HG02973 (cell line): Measurements from ENCODE around the gene EIF4G3.

ENCODE experiments used
- ATAC-seq: cut with Tn5 transposase; IDR thresholded peaks from one replicate; pipeline ENCODE4 v1.9.1; 2021; ENCODE audit warnings: moderate library complexity; ENCODE audit not compliant: unreplicated experiment

The EIF4G3 gene

DNA sequence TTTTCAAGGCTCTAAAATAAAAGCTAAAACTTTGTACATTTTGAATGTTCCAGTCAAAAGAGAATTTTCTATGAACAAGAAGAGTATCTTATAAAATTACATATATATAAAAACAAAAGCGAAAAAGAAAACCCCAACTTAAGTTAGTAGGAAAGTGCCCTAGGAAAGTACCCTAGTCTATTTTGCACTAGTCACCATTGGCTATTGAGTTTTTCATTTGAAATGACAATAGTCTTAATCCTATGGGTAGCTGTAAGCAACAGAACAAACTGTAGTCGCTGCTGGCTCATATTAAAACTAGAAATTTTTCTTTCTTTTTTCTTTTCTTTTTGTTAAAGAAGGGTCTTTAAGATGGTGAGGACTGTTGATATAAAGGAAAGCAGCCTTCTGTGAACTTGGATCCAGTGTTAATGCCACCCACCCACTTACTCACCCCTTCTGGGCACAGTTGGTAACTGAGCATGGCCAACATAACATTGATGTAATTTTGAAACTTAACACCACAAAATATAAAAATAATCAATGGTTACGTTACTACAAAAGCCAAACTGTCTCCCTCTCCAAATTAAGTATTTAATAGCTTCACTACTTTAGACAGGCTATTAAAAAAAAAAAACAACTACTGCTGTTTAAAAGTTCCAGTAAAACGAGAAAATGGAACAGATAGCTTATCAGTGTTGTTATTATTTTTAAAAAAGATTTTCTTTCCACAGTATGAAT, 177.0 kb downstream of the EIF4G3 start:
- ATAC-seq, result no peak

DNA sequence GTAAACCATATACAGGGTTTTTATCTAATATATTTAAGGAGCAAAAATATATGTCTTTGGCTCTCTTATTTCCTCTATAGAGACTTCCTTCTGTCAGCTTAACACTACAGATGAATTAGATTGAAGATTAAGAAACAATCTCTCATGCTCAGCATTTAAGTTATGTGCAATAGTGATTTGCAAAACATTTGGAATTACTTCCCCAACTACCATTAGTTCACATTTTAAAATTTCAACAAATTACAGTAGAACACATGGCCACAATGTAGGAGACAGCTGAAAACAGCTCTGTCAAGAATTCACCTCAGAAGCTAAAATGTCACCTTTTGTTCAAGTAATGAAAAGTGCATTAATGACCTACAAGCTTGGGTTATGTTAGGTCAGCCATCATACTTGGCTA, 177.9 kb downstream of the EIF4G3 start:
- ATAC-seq, result no peak

DNA sequence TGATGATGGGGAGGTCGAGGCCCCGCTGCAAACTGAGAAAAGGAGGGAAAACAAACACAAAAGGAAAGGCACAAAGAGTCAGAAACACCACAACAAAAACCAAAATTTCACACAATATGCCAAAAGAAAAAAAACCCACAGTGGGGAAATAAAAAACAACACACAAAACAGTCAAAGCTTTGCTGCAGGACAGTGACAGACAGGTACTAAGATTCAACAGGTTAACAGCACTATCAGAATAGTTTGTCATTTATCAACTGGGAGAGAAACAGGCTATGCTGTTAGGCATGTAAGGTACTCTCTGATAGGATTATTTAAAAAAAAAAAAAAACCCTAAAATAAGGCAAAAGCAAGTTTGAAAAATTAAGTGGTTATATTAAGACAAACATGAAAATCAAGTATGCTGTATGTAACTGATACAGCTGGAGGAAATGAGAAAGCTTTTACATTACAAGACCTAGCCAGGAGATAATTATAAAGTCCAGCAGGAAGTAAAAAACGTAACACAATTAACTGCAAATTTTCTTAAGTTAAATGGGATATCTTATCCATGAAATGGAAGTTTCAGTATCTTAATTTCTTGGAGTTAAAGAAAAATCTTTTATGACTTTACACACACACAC, 179.0 kb downstream of the EIF4G3 start:
- ATAC-seq, result no peak

DNA sequence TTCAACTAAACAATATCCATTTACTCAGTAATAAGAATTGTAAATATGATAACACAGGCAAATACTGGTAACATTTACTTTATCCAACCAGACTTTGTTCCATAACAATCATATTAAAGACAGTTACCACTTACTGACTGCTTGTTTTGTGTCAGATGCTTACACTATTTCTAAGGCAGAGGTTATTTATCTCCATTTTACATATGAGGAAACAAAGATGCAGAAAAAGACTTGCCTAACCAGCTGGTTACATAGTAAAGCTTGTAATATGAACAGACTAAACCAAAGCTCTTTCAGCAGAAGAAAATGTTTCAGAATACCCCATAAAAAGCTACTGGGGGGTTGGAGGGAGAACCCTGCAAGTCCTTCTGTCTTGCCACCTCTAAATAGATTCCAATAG, 180.1 kb downstream of the EIF4G3 start:
- ATAC-seq, result no peak

DNA sequence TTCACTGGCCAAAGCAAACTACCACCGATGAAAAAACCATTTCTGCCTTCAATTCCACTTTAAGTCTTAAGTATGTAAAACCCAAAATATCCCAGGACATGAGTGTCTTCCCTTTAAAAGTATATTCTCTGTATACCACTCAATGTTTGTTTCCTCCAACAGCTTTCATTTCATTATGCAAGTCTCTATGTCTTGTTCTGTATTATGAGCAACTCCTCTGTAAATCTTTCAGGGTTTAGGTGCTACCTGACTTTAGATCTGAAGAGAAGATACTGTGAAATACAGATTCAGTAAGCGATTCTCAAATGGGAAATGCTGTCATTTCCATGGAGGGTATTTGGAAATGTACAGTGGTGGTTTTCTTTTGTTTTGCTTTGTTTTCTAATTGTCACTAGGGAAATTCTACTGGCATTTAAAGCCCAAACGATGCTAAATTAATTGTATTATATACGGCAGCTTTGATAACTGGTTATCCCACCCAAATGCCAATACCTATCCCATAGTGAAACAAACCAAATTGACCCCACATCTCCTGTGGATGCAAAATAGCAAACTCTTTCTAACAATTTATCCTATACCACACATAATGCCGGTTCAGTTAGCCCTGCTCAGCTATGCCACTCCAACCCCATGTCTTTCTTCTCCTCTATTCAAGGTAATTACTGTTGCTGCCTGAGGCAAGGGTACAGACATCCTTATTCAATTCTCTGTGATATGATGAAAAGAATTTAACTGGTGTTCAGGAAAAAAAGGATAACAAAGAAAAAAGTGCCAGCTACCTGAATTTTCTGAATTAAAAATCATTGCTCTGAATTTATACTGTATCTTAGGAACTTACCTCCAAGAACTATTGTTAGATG, 182.8 kb downstream of the EIF4G3 start:
- ATAC-seq, result no peak

DNA sequence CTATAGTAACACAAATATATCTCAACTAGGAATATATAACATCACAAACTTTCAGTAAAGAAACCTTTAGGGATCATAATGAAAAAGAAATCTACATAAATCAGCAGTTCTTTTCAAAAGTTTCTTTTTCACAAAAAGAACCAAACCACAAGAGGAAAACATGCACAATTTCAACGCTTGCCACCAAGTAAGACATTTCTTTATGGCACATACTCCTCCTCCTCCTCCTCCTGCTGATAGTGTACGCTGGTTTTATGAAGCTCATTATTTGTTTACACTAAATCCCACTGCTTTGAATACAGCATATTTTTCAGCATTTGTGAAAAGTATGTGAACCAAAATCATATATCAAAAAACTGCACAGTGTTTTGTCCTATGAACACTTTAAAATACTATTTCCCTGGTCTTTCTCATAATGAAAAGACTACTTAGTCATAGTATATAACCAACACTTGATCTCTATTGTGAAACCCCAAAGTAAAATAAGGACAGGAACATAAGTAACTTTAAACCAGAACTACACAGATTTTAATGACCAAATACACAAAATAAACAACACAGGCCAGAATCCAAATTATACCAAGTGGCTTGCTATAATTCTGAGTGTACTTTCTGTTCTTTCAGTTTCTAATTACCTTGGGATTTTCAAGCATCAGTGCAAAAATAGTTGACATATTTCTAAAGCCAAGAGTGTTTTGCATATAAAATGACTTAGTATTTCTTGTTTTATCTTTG, 184.2 kb downstream of the EIF4G3 start:
- ATAC-seq, result no peak

DNA sequence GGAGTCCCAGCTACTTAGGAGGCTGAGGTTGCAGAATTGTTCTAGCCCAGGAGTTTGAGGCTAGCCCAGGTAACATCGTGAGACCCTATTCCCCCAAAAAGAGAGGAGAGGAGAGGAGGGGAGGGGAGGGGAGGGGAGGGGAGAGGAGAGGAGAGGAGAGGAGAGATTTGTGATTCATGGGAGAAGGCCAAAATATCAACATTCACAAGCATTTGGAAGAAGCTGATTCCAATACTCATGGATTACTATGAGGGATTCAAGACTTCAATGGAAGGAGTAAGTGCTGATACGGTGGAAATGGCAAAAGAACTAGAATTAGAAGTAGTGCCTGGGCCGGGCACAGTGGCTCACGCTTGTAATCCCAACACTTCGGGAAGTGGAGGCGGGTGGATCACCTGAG, 187.8 kb downstream of the EIF4G3 start:
- no peak for ATAC-seq

DNA sequence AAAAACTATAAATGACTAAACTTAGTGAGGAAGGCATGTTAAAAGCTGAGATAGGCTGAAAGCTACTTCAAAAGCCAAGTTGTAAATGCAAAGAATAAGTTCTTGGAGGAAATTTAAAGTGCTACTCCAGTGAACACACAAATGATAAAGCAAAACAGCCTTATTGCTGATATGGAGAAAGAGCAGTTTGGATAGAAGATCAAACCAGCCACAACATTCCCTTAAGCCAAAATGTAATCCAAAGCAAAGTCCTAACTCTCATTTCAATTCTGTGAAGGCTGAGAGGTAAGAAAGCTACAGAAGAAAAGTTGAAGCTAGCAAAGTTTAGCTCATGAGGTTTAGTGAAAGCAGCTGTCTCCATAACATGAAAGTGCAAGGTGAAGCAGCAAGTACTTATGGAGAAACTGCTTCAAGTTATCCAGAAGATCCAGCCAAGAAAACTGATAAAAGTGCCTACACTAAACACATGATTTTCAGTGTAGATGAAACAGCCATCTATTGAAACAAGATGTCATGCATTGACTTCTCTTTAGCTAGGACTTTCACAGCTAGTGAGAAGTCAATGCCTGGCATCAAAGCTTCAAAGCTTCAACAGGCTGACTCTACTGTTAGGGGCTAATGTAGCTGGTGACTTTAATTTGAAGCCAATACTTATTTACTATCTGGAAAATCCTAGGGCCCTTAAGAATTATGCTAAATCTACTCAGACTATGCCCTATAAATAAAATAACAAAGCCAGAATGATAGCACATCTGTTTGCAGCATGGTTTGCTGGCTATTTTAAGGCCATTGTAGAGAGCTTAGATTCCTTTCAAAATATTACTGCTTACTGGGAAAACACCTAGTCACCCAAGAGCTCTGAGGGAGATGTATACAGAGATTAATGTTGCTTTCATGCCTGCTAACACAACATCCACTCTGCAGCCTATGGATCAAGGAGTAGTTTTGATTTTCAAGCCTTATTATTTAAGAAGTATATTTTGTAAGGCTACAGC, 188.6 kb downstream of the EIF4G3 start:
- no peak for ATAC-seq

DNA sequence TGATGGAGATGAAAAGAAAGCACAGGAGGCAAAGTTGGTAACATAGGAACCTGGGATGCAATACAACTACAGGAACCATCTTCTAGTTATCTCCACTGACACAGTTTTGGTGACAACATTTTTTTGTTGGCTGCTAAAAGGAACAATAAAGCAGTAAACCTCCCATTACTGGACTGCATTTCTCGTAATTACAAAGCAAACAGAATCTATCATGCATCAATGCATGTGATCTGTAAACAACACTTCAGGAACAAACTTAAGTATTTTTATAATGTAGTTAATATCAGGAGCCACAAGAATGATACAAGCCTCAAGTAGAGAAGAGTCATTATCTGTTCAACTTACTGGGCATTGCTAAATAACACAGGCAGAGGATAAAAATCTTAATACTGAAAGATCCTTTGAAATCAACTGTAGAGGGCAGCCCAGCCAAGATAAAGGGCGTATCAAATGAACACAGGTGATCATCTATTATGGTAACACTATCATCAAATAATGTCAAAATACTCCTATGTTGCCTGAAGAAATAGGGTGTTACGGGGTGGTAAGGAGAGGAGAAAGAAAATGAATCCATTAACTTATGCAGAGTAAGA, 193.3 kb downstream of the EIF4G3 start:
- ATAC-seq, result no peak

DNA sequence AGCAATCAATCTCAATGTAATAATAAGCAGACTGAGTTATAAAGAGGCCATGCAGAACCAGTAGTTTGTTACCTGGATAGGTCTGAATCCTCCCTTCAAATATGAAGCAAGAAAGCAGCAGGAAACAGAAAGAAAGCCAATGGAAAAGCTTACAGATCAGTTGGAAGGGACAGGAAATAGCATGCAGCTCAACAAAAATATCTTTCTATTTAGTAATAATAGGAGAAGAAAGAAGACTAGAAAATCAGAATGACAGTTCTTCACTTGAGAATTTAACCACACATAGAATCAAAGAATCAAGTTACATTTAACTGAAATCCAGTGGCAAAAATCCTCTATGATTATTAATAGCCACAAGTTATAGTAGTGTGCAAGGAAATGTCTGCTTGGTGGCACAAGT, 194.4 kb downstream of the EIF4G3 start:
- no peak for ATAC-seq

DNA sequence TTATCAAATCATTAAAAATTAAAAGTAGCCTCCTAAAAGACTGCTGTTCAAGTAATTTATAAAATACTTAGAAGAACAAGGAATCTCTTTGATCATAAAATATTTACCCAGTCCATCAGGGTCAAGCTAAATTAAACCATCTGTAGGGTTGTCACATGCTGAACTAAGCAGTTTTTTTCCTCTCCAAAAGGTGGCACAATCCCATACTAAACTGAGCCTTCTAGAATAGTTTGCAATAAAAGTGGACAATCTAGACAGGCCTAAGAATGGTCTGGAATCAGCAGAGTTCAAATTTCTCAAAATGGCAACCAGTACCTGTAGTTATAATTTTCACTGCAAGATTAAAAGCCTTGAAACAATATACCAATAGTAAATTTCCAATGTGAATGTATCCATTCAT, 194.8 kb downstream of the EIF4G3 start:
- ATAC-seq, result no peak

DNA sequence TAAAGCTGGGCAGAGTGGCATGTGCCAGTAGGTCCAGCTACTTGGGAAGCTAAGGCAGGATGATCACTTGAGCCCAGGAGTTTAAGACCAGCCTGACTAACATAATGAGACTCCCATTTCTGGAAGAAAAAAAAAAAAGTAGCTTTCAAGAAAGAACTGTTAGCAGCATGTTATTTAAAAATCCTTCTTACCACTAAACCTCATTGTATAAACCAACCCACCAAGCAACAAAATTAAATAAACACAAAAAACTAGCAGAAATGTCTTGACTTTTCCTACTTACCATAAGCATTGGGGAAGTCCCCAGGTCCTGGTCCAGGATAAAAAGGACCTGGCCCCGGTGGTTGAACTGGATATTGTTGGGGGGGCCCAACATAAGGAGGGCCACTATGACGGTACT, 196.6 kb downstream of the EIF4G3 start:
- no peak for ATAC-seq

DNA sequence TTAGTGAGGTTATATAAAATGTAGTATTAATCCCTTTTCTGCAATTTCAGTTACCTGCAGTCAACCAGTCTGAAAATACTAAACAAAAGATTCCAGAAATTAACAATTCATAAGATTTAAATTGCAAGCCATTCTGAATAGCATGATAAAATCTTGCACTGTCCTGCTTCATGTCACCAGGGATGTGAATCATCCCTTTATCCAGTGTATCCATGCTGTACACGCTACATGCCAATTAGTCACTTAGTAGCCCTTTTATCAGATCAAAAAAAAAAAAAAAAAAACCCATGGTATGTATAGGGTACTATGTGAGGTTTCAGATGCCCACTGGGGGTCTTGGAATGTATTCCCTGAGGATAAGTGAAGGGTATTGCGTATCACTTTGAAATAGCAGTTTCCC, 198.3 kb downstream of the EIF4G3 start:
- no peak for ATAC-seq

DNA sequence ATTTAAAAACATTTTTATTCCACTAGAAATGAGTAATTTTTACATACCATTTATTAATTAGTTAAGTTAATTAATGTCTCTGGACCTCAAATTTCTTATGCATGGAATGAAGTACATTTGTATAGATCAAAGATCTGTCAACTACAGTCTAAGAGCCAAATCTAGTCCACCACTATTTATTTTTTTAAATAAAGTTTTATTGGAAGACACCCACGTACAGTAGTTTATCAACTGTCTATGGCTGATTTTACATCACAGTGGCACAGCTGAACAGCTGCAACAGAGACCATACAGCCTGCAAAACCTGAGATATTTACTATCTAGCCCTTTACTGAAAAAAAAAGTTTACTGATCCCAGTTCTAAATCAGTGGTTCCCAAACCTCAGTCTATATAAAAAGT, 201.0 kb downstream of the EIF4G3 start:
- no peak for ATAC-seq

DNA sequence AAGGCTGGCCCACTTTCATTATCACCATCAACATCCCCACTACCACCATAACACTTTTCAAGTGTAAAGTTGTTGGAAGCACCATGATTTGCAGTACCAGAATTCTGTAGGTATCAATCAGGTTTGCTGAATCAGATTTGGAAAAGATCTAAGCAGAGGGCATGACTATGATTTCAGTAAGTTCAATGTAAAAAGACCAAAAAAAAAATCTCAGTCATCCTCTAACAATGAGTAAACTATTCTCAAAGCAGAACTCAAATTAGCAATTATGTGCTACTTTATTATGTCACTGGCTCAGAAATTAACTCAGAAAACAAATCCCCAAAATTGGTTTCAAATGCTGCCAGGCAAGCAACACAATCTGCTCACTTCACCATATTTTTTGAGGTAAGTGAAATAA, 201.7 kb downstream of the EIF4G3 start:
- no peak for ATAC-seq

DNA sequence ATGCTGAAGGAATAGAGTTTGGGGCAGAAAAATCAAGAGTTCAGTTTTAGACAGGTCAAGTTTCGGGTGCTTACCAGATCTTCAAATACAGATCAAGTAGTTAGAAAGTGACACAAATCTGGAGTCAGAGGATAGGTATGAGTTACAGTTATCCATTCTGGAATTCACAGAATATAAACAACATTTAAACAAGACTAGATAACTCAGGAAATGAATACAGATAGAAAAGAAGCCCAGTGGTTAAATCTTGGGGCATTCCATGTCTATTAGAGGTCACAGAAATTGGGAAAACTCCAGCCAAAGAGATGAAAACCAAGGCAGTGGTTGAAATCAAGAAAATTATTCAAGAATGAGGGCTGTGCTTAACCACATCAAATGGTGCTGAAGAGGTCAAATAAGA, 202.6 kb downstream of the EIF4G3 start:
- ATAC-seq, result no peak

DNA sequence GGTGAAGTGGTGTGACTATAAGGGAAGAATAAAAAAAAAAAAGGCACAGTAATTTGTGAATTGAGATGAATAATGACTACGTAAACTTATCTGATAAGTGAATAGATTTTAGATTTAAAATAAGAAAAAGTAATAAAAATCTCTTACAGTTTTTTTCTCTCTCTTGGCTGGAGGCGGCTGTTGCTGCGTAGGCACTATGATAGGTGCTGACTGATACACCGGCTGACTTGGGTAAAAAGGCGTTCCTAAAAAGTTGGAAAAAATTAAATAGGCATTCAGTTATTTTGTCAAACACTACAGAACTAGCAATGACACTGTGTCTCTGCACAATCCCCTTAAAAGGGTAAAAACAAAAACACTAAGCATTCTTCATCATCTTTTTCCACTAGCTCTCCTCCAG, 203.8 kb downstream of the EIF4G3 start:
- no peak for ATAC-seq

DNA sequence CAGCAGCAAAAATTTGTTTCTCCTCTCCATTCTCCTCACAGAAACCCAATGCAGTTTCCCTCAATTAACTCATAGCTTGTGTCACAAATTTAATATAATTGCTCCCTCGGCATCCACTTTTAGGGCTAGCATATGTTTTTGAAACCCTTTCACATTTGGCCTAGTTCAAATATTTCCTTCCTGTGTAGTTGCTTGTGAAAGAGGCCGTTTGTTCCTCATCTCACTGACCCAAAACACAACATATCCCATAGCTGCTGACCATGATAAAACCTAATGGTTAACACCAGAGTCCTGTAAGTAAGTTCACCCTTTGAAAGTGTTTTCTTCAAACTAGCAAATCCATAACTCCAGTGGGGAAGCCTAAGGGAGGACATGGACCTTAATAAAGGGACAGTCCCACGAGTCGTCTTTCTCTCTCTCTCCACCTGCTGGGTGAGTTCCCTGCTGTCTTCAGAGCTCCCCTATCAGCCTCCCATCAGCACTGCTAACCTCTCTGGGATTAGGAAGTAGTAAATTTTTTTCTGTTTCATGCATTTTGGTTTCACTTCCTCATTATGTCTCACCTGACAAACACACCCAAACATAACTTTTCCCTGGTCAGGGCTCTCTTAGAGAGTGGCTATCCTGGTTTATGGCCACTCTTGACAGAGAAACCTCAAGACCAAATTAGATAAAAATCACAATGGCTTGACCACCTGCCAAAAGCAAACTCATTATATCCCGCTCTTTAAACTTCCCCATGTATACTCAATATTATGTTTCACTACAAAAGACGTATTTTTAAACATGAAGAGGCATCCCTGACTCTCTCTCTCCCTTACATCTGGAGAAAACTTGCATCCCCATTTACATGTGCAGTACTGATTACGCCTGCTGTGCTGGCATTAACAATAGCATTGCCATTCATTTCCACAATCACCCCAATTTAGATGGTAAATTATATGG, 211.9 kb downstream of the EIF4G3 start:
- peak; percentile 86 for ATAC-seq
